Measurements from ENCODE around the gene FNDC3B. TPM values are rescaled to one million over a fixed set of nuclear protein-coding genes. Genes with fewer than 3 reads are reported as not detected.

Gene FNDC3B
- total and polyA plus RNA-seq, 5 donors from 2014 or later = 6.8 to 31.8 (median 11.7) TPM

GRCh38 chr3:172131746-172132145, 92.4 kb downstream of the FNDC3B start:
- Histone ChIP-seq H3K36me3 (ENCODE audit: control insufficient read depth, insufficient read depth, low read length) (no peaks in the 10 kb centered on the region), H3K27ac (ENCODE audit: insufficient read depth, low read length, poor library complexity, severe bottlenecking) (peak overlapping the region; percentile 44), H3K9me3 (ENCODE audit: control insufficient read depth in 2 of 2, low read length in 2 of 2) (no peaks in the 10 kb centered on the region), H3K27me3 (ENCODE audit: control insufficient read depth, insufficient read depth, low read length) (no peaks in the 10 kb centered on the region), H3K4me3 (ENCODE audit: low read depth, low read length) (peak overlapping the region; percentile 48), H3K4me1 (ENCODE audit: control insufficient read depth, insufficient read depth, low read length, poor library complexity, severe bottlenecking) (peaks cover 45% of the 10 kb centered on the region)
- DNase-seq (no peak), ATAC-seq (ENCODE audit: low read depth in 2 of 2) (no peak)
- Mint-ChIP-seq H3K27me3 (no peaks in the 10 kb centered on the region), H3K4me3 (peak overlapping the region in 3 of 4 donors; percentile 0 to 54 (median 14)), H3K27ac (peak overlapping the region in 1 of 3 donors; percentile 74), H3K36me3 (peaks cover 28% of the 10 kb centered on the region), H3K9me3 (peaks cover 0 to 1% (median 0%) of the 10 kb centered on the region in 7 donors), H3K4me1 (peaks cover 39 to 68% (median 58%) of the 10 kb centered on the region in 4 donors)

- H3K27ac ChIP-seq (ENCODE audit: insufficient read depth, low read length, poor library complexity, severe bottlenecking) = peak overlapping the region; percentile 44
- no peaks in the 10 kb centered on the region for H3K36me3 ChIP-seq (ENCODE audit: control insufficient read depth, insufficient read depth, low read length)
- ATAC-seq (ENCODE audit: low read depth in 2 of 2) (peak; percentile 51 to 72), DNase-seq (peak in 1 of 3 donors; percentile 79)
- Mint-ChIP-seq H3K9me3 (peaks cover 0 to 1% (median 0%) of the 10 kb centered on the region in 7 donors), H3K4me1 (peaks cover 39 to 68% (median 56%) of the 10 kb centered on the region in 4 donors), H3K4me3 (peak overlapping the region in 3 of 4 donors; percentile 0 to 54 (median 14)), H3K27ac (peak overlapping the region in 1 of 3 donors; percentile 74), H3K27me3 (no peaks in the 10 kb centered on the region), H3K36me3 (peaks cover 25% of the 10 kb centered on the region)
- no peaks in the 10 kb centered on the region for H3K9me3 ChIP-seq (ENCODE audit: control insufficient read depth in 2 of 2, low read length in 2 of 2)
- peaks cover 45% of the 10 kb centered on the region for H3K4me1 ChIP-seq (ENCODE audit: control insufficient read depth, insufficient read depth, low read length, poor library complexity, severe bottlenecking)
- peak overlapping the region; percentile 48 for H3K4me3 ChIP-seq (ENCODE audit: low read depth, low read length)
- no peaks in the 10 kb centered on the region for H3K27me3 ChIP-seq (ENCODE audit: control insufficient read depth, insufficient read depth, low read length)
Observed at GRCh38 chr3:172132159-172132586, 92.8 kb downstream of the FNDC3B start.

- Histone ChIP-seq H3K4me3 (ENCODE audit: low read depth, low read length) (no peak overlapping the region), H3K27ac (ENCODE audit: insufficient read depth, low read length, poor library complexity, severe bottlenecking) (no peak overlapping the region), H3K27me3 (ENCODE audit: control insufficient read depth, insufficient read depth, low read length) (no peaks in the 10 kb centered on the region), H3K36me3 (ENCODE audit: control insufficient read depth, insufficient read depth, low read length) (no peaks in the 10 kb centered on the region), H3K9me3 (ENCODE audit: control insufficient read depth in 2 of 2, low read length in 2 of 2) (no peaks in the 10 kb centered on the region), H3K4me1 (ENCODE audit: control insufficient read depth, insufficient read depth, low read length, poor library complexity, severe bottlenecking) (peaks cover 46% of the 10 kb centered on the region)
- peaks cover 39 to 73% (median 61%) of the 10 kb centered on the region in 4 donors for H3K4me1 Mint-ChIP-seq
- H3K4me3 Mint-ChIP-seq = no peak overlapping the region
- DNase-seq = no peak
- no peaks in the 10 kb centered on the region for H3K27me3 Mint-ChIP-seq
- peaks cover 0 to 1% (median 0%) of the 10 kb centered on the region in 7 donors for H3K9me3 Mint-ChIP-seq
- peak overlapping the region in 2 of 3 donors; percentile 54 to 74 for H3K27ac Mint-ChIP-seq
- peaks cover 25% of the 10 kb centered on the region for H3K36me3 Mint-ChIP-seq
- ATAC-seq (ENCODE audit: low read depth in 2 of 2) = no peak
Observed at GRCh38 chr3:172132721-172133311, 93.4 kb downstream of the FNDC3B start.

GRCh38 chr3:172133838-172134237, 94.5 kb downstream of the FNDC3B start:
- DNase-seq = no peak
- ATAC-seq (ENCODE audit: low read depth in 2 of 2) = no peak
- peaks cover 42 to 81% (median 66%) of the 10 kb centered on the region in 4 donors for H3K4me1 Mint-ChIP-seq
- Histone ChIP-seq H3K27ac (ENCODE audit: insufficient read depth, low read length, poor library complexity, severe bottlenecking) (peak overlapping the region; percentile 39), H3K4me1 (ENCODE audit: control insufficient read depth, insufficient read depth, low read length, poor library complexity, severe bottlenecking) (peaks cover 52% of the 10 kb centered on the region), H3K36me3 (ENCODE audit: control insufficient read depth, insufficient read depth, low read length) (no peaks in the 10 kb centered on the region), H3K27me3 (ENCODE audit: control insufficient read depth, insufficient read depth, low read length) (no peaks in the 10 kb centered on the region), H3K9me3 (ENCODE audit: control insufficient read depth in 2 of 2, low read length in 2 of 2) (no peaks in the 10 kb centered on the region), H3K4me3 (ENCODE audit: low read depth, low read length) (peak overlapping the region; percentile 70)
- H3K27me3 Mint-ChIP-seq = no peaks in the 10 kb centered on the region
- peak overlapping the region; percentile 5 to 76 (median 54) for H3K27ac Mint-ChIP-seq
- H3K36me3 Mint-ChIP-seq = peaks cover 25% of the 10 kb centered on the region
- H3K9me3 Mint-ChIP-seq = peaks cover 0 to 1% (median 0%) of the 10 kb centered on the region in 7 donors
- peak overlapping the region in 3 of 4 donors; percentile 11 to 45 (median 22) for H3K4me3 Mint-ChIP-seq

DNA sequence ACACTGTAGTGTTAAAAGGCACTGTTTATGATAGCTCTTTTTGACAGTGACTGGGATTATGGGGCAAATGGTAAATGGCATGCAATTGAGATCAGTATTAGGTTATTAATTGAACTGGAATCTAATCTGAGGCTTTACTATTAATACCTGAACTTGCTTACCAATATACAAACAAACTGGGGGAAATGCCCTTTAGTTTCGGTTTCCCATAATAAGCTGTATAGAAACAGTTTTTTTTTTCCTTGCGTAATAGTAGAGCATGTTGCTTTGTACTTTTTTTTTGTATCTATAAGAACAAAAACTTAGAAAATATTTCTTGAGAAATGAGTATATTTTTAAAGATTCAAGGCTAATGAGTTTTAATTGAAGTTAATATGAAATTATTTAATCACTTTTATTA, 95.0 kb downstream of the FNDC3B start:
- Mint-ChIP-seq H3K4me1 (peaks cover 44 to 82% (median 69%) of the 10 kb centered on the region in 4 donors), H3K9me3 (peaks cover 0 to 1% (median 0%) of the 10 kb centered on the region in 7 donors), H3K27ac (peak overlapping the region; percentile 5 to 76 (median 54)), H3K36me3 (peaks cover 25% of the 10 kb centered on the region), H3K27me3 (no peaks in the 10 kb centered on the region), H3K4me3 (peak overlapping the region in 3 of 4 donors; percentile 9 to 45 (median 21))
- no peak for ATAC-seq (ENCODE audit: low read depth in 2 of 2)
- peak overlapping the region; percentile 39 for H3K27ac ChIP-seq (ENCODE audit: insufficient read depth, low read length, poor library complexity, severe bottlenecking)
- peak overlapping the region; percentile 70 for H3K4me3 ChIP-seq (ENCODE audit: low read depth, low read length)
- DNase-seq = peak in 2 of 3 donors; percentile 20 to 57
- H3K4me1 ChIP-seq (ENCODE audit: control insufficient read depth, insufficient read depth, low read length, poor library complexity, severe bottlenecking) = peaks cover 55% of the 10 kb centered on the region
- H3K36me3 ChIP-seq (ENCODE audit: control insufficient read depth, insufficient read depth, low read length) = no peaks in the 10 kb centered on the region
- no peaks in the 10 kb centered on the region for H3K27me3 ChIP-seq (ENCODE audit: control insufficient read depth, insufficient read depth, low read length)
- H3K9me3 ChIP-seq (ENCODE audit: control insufficient read depth in 2 of 2, low read length in 2 of 2) = no peaks in the 10 kb centered on the region

GRCh38 chr3:172135185-172135584, 95.8 kb downstream of the FNDC3B start:
- Mint-ChIP-seq H3K4me3 (peak overlapping the region in 3 of 4 donors; percentile 1 to 22 (median 5)), H3K9me3 (peaks cover 0 to 1% (median 0%) of the 10 kb centered on the region in 7 donors), H3K36me3 (peaks cover 23% of the 10 kb centered on the region), H3K4me1 (peaks cover 40 to 82% (median 68%) of the 10 kb centered on the region in 4 donors), H3K27ac (peak overlapping the region in 1 of 3 donors; percentile 70), H3K27me3 (no peaks in the 10 kb centered on the region)
- ATAC-seq (ENCODE audit: low read depth in 2 of 2) (no peak), DNase-seq (no peak)
- H3K4me3 ChIP-seq (ENCODE audit: low read depth, low read length) = no peak overlapping the region
- H3K27ac ChIP-seq (ENCODE audit: insufficient read depth, low read length, poor library complexity, severe bottlenecking) = no peak overlapping the region
- no peaks in the 10 kb centered on the region for H3K36me3 ChIP-seq (ENCODE audit: control insufficient read depth, insufficient read depth, low read length)
- H3K9me3 ChIP-seq (ENCODE audit: control insufficient read depth in 2 of 2, low read length in 2 of 2) = no peaks in the 10 kb centered on the region
- H3K4me1 ChIP-seq (ENCODE audit: control insufficient read depth, insufficient read depth, low read length, poor library complexity, severe bottlenecking) = peaks cover 48% of the 10 kb centered on the region
- no peaks in the 10 kb centered on the region for H3K27me3 ChIP-seq (ENCODE audit: control insufficient read depth, insufficient read depth, low read length)

DNA sequence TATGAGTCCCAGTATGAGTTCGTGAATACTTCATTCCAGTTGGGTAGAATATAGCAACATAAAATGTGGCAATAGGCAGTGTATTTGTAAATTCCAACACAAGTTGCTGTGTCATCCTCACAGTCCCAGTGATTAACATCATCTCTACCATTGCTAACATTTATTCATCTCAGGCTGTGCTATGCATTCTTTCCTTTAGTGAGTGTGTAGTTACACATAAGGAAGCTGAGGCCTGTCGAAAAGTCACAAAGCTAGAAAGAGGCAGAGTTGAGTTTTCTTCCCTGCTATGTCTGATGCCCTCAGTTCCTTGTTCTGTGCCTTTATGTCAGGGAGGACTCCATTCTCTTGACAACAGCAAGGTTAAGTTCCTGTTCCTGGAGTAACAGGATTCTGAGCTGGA, 96.4 kb downstream of the FNDC3B start:
- no peaks in the 10 kb centered on the region for H3K27me3 ChIP-seq (ENCODE audit: control insufficient read depth, insufficient read depth, low read length)
- DNase-seq (no peak), ATAC-seq (ENCODE audit: low read depth in 2 of 2) (no peak)
- no peak overlapping the region for H3K27ac ChIP-seq (ENCODE audit: insufficient read depth, low read length, poor library complexity, severe bottlenecking)
- Mint-ChIP-seq H3K9me3 (peaks cover 0 to 1% (median 0%) of the 10 kb centered on the region in 7 donors), H3K27me3 (no peaks in the 10 kb centered on the region), H3K27ac (peak overlapping the region in 1 of 3 donors; percentile 18), H3K4me3 (peak overlapping the region in 1 of 4 donors; percentile 22), H3K4me1 (peaks cover 36 to 83% (median 69%) of the 10 kb centered on the region in 4 donors), H3K36me3 (peaks cover 20% of the 10 kb centered on the region)
- H3K4me3 ChIP-seq (ENCODE audit: low read depth, low read length) = no peak overlapping the region
- no peaks in the 10 kb centered on the region for H3K36me3 ChIP-seq (ENCODE audit: control insufficient read depth, insufficient read depth, low read length)
- no peaks in the 10 kb centered on the region for H3K9me3 ChIP-seq (ENCODE audit: control insufficient read depth in 2 of 2, low read length in 2 of 2)
- H3K4me1 ChIP-seq (ENCODE audit: control insufficient read depth, insufficient read depth, low read length, poor library complexity, severe bottlenecking) = peaks cover 49% of the 10 kb centered on the region
